Activated T-cell treated with anti-CD3 and anti-CD28 coated beads for 24 hours (primary cell): Measurements from ENCODE around the gene MIOS.
A peak's percentile ranks its signal among the peaks of the same experiment; 100 is the strongest.

ENCODE experiments used
- DNase-seq: peaks from one replicate; pipeline ENCODE4 v3.0.0-alpha.2; 2020; ENCODE audit warnings: low read depth

The MIOS gene

GRCh38 chr7:7584653-7585052 is 18.0 kb downstream of the MIOS start:
- no peak for DNase-seq

- no peak for DNase-seq
Observed at GRCh38 chr7:7585241-7585928, 18.7 kb downstream of the MIOS start.

GRCh38 chr7:7595451-7595850 is 28.8 kb downstream of the MIOS start:
- no peak for DNase-seq

- DNase-seq, result no peak
Observed at GRCh38 chr7:7596176-7596575, 29.5 kb downstream of the MIOS start.

- no peak for DNase-seq
Observed at GRCh38 chr7:7607010-7607409, 40.3 kb downstream of the MIOS start.

GRCh38 chr7:7609330-7609729 is 42.6 kb downstream of the MIOS start:
- no peak for DNase-seq

GRCh38 chr7:7612519-7612918 is 45.8 kb downstream of the MIOS start:
- DNase-seq, result no peak

GRCh38 chr7:7613210-7613609 is 46.5 kb downstream of the MIOS start:
- DNase-seq, result no peak

- no peak for DNase-seq
Observed at GRCh38 chr7:7614018-7614741, 47.5 kb downstream of the MIOS start.

GRCh38 chr7:7617550-7617949 is 50.9 kb downstream of the MIOS start:
- DNase-seq, result no peak

- no peak for DNase-seq
Observed at GRCh38 chr7:7618410-7618809, 51.7 kb downstream of the MIOS start.

- no peak for DNase-seq
Observed at GRCh38 chr7:7620236-7620635, 53.6 kb downstream of the MIOS start.

- no peak for DNase-seq
Observed at GRCh38 chr7:7620644-7621210, 54.0 kb downstream of the MIOS start.

- DNase-seq, result no peak
Observed at GRCh38 chr7:7628476-7628875, 61.8 kb downstream of the MIOS start.

- DNase-seq, result no peak
Observed at GRCh38 chr7:7630626-7631329, 64.1 kb downstream of the MIOS start.

GRCh38 chr7:7639421-7639820 is 72.7 kb downstream of the MIOS start:
- DNase-seq, result no peak

GRCh38 chr7:7639847-7640220 is 73.2 kb downstream of the MIOS start:
- DNase-seq, result peak; percentile 51

GRCh38 chr7:7640221-7641128 is 73.8 kb downstream of the MIOS start, which contains the start of gene UMAD1:
Gene UMAD1 (plus strand): TSS chr7:7640752. CDS start chr7:7673372, 32,620 bp downstream.
- DNase-seq, result peak; percentile 97

GRCh38 chr7:7641129-7641663 is 74.5 kb downstream of the MIOS start:
- DNase-seq, result no peak

GRCh38 chr7:7642081-7642480 is 75.4 kb downstream of the MIOS start:
- no peak for DNase-seq

GRCh38 chr7:7647495-7648036 is 80.9 kb downstream of the MIOS start:
- no peak for DNase-seq
